Stimulated activated CD4-positive, alpha-beta T cell treated with anti-CD3 and anti-CD28 coated beads, Interleukin-2, amount 100 ng/mL, for 48 hours (primary cell): ENCODE measurements around the gene ETV6.

ENCODE experiments used
- DNase-seq, 2 donors: peaks; one replicate each; pipeline ENCODE4 v3.0.0-alpha.2; 2020

ETV6 gene

DNA sequence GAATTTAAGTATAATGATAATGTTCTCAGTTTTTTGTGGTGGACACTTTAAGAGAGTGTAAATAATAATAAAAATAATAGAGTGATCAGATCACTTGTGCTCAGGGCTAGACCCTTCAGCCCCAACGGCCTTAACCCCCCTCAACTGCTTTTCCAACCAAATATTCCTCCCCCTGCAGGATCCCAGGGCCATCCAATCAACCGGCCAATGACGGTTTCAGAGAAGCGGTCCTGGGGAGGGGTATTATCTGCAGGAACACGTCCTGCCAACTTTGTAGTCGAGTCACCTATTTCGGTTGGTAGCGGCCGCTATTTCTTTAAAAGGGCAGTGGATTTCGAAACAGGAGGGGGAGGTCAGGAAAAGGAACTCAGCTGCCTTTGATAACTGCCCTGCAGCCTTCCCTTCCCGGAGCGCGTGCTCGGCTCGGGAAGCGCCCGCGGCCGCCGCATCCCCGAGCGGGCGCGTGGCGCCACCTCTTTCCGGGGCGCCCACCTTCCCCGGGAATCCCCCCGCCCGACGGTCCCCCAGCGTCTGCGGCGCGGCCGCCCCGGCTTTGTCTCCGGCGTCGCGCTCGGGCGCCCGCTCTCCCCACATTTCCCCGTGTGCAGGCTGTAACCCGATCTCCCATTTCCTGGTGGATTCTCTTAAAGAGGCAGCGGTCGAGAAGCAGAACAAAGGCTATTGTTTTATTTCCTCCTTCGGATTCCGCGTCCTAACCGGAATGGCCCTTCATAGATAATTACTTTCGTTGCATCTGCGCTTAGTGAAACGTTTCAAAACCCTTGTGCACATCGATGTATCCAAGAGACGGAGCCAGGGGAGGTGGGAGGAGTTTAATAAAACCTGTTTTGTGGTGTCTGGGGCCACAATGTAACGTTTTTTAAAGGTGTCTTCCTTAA lies 711 bp upstream of the ETV6 start:
- DNase-seq, result peak; percentile 42 to 51

DNA sequence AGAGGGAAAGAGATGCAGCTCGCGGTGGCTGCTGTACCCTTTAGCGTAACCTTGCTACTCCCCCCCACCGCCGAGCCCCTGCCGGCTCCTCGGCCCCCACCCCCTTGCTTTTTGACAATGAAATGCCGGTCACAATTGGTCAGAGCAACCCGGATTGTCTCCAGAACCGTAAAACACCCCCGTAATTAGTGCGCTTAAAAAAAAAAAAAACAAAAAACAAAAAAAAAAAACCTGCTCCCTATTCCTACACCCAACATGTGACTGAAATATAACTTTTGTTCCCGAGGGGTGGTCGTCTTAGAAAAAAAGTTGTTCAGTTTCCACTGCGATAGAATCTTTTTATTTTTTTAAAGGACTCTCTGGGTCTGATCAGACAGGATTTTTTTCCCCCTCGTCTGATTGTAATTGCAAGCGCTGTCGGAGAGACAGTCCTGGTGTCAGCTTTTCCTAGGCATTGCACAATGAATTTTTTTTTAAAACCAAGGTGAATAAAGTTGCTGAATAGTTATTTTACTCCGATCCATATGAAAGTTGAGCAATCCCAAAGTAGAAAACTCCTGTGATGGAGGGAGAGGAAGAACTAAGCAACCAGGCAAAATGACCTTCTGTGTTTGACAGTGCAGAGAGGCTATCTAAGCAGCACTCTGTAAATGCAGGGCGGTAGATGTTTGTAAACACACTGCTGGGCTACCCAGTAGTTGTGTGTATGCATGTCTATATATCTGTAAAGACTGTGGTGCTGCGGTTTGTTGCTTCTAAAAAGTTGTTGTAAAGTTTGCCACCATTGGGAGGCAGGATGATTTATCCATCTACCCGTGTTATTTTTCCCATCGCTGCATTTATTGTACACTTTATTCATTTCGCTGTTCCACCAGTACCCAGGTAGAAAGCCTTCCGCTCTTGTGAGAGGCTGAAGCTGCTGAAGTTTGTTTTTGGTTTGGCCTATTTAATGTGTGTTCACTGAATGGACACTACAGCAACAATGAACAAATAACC lies 1.1 kb downstream of the ETV6 start:
- DNase-seq, result no peak

DNA sequence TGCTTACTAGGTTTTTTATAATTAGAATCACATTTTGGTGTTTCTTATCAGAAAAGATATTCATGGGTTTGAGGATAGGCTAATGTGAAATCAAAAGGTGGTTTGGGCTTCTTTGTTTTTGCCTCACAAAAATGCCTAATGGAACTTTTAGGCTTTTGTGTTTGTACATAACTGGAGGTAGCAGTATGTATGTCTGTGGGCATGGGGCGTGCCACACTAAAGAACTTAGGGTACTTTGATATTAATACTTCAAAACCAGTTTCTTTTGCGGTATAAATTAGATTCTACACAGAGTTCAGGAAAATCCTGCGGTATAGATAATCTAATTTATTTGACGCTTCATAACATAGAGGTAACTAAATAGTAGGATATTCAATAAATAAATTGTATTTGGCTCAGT lies 1.9 kb downstream of the ETV6 start:
- no peak for DNase-seq

DNA sequence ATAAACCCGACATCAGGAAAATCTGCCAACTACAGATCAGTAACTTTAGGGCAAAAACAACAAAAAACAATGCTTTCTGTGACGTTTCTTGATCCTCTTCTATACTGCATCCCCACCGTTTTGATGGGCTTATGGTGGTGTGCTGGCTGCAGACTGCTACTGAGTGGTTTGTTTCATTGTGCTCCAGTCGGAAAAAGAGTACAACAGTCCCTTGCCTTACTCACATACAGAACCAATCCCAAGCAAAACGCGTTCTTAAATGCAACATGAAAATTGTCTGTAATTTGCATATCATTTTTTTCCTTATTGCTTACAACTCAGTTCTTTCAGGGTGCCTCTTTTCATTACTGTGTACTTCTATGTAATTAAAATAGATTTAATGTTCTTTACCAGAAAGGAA lies 2.3 kb downstream of the ETV6 start:
- no peak for DNase-seq

- DNase-seq, result no peak
Observed at GRCh38 chr12:11652351-11653040, 3.0 kb downstream of the ETV6 start.

GRCh38 chr12:11653215-11653753 lies 3.8 kb downstream of the ETV6 start:
- DNase-seq, result peak; percentile 32 to 45

DNA sequence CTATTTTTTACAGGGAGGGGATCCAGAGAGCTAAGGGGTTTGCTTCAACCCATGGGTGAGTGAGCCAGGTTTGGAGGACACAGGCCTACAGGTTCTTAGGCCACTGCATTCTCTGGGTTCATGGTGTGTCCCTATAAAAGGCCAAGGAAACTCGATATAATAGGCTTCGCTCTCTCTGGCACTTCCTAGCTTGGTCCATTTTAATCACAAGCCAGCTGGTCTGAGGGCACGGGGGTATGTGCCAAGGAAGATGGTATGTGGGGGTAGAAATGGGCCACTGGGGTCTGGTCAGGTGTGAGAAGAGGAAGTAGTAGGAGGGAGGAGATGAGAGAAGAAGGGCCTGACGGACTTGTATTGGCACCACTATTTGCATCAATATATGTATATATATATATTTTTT lies 4.9 kb downstream of the ETV6 start:
- no peak for DNase-seq

DNA sequence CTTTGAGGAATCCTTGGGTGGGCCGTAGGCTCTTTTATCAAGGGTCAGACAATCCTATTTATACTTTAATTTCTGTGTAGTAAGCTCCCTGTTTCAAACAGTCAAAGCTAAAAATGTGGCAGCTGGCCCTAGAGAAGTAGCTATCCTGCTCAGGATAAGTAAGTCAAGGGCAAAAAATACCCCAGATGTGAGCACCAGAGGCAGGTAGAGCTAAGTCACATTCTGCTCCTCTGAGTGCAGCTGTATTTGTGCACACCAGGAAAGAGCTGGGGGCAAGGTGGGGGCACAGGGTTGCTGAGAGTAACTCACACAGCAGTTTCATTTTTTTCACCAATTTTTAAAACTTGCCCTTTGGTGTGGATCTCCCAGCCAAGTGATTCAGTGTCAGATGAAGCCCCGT lies 5.3 kb downstream of the ETV6 start:
- no peak for DNase-seq

GRCh38 chr12:11655842-11656241 lies 6.4 kb downstream of the ETV6 start:
- no peak for DNase-seq

GRCh38 chr12:11656550-11656949 lies 7.1 kb downstream of the ETV6 start:
- no peak for DNase-seq

DNA sequence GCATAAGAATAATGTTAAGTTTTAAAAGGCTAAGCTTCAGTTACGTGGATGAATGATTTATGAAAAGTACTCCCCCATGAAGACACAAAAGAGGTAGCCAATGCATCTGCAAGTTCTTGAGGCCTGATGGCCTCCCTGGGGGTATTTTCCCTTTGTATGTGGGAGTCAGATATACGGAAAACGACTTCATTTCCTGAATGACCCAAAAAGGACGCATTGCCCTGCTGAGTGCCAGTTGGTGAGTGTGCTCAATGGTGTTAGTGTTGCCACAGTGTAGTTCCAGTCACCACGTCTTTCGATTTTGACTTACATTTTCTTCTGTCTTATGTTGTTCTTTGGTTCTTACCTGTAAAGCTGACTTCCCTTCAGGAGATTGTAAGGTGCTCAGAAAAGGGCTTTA lies 8.0 kb downstream of the ETV6 start:
- no peak for DNase-seq

- DNase-seq, result no peak
Observed at GRCh38 chr12:11658791-11659190, 9.3 kb downstream of the ETV6 start.

GRCh38 chr12:11660624-11661023 lies 11.2 kb downstream of the ETV6 start:
- no peak for DNase-seq

GRCh38 chr12:11661491-11662089 lies 12.1 kb downstream of the ETV6 start:
- DNase-seq, result no peak

GRCh38 chr12:11662369-11662768 lies 12.9 kb downstream of the ETV6 start:
- DNase-seq, result no peak

DNA sequence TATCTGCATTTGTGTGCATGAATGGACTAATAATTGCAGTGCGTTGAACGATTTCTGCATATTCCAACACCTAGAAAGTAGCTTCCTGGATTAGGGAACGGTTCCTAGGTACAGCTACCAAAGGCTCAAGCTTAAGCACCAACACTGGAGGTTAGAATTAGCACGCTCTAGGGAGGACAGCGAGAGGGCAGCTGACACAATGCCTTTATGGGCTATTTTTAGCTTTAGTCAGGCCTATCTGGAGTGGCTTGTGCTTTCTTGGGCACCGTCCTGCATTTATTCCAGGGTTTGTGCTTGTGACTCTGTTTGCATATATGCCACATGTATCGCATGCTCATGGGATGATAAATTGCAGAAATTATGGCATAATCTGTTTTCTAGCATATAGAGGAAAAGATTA lies 13.7 kb downstream of the ETV6 start:
- no peak for DNase-seq

DNA sequence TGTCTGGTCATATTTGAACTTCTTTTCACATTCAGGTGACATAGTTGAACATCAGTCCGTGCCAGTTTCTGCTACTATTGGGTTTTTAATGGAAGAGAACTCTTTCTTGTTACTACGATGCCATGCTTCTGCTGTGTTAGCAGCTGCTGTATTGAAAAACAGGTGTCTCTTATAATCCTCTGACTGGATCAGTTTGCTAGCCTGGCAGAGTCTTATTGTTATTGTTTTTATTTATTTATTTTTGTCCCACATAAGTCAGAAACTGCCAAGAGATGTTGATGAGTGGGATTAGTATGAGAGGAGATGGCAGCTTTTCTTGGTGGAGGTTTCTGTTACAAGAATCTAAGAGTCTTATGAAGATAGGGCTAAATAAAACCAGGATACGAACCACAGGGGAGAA lies 14.6 kb downstream of the ETV6 start:
- no peak for DNase-seq

GRCh38 chr12:11666131-11667050 lies 16.9 kb downstream of the ETV6 start:
- no peak for DNase-seq

- DNase-seq, result no peak
Observed at GRCh38 chr12:11667171-11667570, 17.7 kb downstream of the ETV6 start.

GRCh38 chr12:11668611-11669010 lies 19.1 kb downstream of the ETV6 start:
- no peak for DNase-seq

- DNase-seq, result no peak
Observed at GRCh38 chr12:11669348-11669747, 19.9 kb downstream of the ETV6 start.
